Inflammatory macrophage (primary cell): Measurements from ENCODE around the gene CABLES2.

Experiments
- DNase-seq, 2 donors: peaks; one replicate each; pipeline ENCODE4 v3.0.0-alpha.2; 2020 to 2022
- total RNA-seq, 18 experiments: gene quantifications; one replicate each; lab custom pipeline; 2026; ENCODE audit warnings: mixed read lengths in 6 of 18, inconsistent platforms in 2 of 18; lab: John Stamatoyannopoulos, UW

Gene CABLES2, protein sequence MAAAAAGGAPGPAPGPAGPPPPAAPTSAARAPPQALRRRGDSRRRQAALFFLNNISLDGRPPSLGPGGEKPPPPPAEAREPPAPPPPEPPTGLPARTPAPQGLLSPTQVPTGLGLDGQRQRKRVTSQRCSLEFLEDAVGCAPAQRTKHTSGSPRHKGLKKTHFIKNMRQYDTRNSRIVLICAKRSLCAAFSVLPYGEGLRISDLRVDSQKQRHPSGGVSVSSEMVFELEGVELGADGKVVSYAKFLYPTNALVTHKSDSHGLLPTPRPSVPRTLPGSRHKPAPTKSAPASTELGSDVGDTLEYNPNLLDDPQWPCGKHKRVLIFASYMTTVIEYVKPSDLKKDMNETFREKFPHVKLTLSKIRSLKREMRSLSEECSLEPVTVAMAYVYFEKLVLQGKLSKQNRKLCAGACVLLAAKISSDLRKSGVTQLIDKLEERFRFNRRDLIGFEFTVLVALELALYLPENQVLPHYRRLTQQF
- 4.5 to 12.5 (median 6.7) reads per million in 18 experiments for total RNA-seq

DNA sequence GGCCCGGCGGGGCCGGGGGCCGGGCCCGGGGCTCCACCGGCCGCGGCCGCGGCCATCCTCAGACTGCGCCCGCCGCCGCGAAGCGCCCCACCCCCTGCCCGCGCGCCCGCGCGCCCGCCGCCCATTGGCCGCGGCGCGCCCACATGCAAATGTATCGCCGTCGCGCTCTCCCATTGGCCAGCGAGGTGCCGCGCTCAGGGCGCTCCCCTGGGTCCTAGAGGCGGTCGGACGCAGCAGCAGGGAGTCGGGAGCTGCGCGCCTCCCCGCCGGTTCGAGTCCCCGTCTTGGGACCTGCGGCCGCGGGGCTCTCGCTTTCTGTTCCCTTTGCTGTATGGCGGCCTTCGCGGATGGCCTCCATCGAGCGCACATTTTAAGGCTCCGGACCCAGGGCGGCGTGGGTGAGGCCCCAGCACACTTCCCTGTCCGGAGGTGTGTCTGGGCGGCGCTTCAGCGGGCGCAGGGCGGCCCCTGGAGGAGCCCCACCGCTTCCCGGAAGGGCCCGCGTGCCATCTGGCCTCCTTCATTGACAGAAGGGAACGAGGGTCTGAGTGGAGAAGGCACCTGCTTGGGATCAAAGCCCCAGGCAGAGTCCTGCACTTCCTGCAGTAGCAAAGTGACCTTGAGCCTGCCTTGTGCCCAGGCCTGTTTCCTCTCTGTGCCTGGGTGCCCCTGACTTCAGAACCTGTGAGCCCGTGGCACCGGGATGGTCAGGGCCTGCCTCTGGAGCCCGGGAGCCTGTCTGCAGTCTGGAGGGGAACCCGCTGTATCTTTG is at the start of gene CABLES2:
Gene CABLES2 (minus strand): TSS at position 65 of the 772 bp plus-strand sequence. CDS start 9 bp downstream, at position 56.
- DNase-seq, result peak; percentile 91 to 95

DNA sequence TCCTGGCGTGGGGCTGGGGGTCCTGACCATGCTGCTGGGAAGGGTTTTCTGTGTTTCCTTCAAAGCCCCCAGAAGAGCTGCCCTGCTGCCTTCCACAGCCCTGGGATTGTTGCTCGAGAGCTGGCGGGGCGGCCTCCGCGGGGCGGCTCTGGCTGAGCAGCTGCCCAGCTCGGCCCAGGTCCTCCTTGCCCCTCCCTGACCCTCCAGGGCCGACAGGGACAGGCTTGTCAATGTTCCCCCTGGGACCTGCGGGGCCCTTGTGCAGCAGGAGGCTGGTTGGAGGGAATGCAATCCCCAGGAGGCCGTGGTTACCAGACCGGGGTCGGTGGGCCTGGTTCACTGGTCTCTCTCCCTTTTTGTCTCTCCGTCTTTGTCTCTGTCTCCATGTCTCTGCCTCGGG is 48.8 kb upstream of the CABLES2 start:
- no peak for DNase-seq

DNA sequence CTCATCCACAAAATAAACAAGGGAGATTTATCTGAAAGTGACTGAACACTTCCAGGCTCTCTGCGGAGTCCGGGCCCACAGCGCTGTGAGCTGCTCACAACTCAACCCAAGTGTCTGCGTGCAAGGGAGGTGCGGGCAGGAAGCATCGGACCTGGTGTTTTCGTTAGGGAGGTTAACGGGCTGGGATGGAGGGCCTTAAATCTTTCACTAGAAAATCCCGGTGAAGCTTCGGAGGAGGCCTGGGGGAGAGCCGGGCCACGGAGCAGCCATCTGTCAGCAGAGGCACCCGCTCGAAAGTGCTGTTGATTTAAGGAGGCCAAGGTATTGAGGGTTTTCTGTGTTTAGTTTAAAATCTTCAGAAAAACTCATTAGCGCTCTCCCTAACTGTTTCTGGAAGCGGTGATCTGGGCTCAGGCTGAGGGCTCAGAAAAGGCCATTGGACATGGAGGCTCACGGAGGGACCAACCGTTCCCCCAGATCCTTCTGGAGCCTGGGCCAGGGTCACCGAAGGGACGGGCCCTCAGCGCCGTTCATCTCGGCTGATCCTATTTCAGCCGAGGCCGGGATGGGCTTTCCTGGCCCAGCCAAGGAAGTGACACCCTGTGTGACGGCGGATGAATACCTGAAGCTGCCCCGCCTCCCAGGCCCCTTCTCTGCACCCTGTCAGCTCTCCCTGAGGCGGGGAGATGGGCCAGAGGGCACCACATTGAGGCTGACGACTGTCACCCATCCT is 48.0 kb upstream of the CABLES2 start:
- DNase-seq, result no peak

DNA sequence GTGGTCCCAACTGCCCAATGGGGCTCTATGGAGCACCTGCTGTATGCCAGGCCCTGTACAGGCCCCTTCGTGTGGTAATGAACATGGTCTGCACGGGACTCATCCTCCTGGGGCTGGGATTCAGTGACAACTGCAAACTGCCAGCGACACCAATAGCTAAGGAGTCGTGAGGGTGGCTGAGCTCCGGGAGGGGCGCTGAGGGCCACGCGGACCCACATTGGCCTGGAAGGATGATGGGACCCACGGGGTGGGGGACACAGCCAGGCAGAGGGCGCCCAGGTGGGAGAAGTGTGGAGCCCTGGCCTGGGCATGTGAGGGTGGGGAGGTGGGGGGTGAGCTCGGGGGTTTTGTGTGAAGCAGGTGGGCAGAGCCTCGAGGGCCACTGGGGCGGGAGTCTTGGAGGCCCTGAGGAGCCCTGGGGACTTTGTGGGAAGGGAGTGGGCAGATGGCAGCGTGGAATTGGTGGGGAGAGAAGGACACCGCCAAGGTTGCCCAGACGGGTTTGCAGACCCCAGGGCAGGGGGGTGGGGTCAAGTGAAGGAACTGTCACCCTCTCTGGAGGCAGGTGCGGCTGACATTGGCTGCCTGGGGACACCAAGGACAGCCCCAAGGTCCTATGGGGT is 46.2 kb upstream of the CABLES2 start:
- no peak for DNase-seq

DNA sequence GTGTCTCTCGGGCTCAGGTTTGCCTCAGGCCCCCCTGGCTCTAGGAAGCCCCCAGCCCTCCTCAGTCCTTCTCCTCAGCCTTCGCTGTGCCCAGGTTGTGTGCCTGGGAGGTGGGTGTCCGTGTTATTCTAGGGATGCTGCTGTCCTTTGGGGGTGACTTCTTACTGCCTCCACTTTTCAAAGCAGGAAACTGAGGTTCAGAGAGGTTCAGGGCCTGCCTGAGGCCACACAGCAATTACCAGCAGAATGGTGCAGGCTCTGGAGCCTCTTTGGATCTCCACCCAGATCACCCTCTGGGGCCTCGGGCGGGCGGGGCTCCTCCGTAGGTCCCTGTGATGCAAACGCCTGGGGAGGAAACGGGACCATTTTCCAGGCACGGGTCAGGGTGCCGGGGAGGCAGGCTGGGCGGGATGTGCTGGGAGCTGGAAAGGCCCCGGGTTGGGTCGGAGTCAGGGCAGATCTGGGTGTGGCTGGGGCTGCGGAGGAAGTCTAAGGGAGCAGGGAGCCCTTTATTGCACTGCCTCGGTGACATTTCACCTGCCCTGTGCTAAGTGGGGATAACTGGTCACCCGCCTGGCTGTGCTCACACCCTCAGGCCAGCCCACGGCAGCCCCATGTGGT is 45.5 kb upstream of the CABLES2 start:
- DNase-seq, result no peak

DNA sequence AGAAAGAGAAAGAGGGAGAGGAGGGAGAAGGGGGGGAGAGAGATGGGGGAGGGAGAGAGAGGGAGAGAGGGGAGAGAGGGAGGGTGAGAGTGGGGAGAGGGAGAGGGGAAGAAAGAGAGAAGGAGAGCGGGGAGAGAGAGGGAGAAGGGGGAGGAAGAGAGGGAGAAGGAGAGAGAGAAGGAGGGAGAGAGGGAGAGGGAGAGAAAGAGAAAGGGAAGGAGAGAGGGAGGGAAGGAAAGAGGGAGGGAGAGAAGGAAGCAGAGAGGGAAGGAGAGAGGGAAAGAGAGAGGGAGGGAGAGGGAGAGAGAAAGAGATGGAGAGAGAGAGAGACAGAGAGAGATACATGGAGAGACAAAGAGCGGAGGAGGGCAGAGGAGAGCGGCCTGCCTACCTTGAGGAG is 44.9 kb upstream of the CABLES2 start:
- no peak for DNase-seq

DNA sequence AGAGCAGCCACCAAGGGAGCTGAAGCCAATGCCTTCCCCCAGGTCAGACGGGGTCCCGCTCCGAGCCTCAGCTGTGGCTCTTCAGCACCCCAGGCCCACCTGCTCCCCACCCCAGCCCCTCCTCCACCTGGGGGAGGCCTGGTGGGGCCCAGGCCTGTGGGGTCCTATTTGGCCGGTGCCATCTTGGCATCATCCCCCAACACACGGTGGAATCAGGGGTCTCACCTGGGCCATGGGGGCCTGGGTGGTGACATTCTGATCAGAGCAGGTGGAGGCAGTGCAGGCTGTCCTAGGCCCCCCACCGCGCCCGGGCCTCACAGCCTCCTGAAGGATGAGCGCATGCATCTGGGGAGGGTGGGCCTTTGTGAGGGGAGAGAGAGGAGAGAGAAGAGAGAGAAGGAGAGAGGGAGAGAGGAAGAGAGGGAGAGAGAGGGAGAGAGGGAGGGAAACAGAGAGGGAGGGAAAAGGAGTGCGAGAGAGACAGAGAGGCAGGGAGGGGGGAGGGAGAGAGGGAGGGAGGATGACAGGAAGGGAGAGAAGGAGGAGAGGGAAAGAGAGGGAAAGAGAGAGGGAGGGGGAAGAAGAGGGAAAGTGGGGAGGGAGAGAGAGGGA is 44.2 kb upstream of the CABLES2 start:
- no peak for DNase-seq

DNA sequence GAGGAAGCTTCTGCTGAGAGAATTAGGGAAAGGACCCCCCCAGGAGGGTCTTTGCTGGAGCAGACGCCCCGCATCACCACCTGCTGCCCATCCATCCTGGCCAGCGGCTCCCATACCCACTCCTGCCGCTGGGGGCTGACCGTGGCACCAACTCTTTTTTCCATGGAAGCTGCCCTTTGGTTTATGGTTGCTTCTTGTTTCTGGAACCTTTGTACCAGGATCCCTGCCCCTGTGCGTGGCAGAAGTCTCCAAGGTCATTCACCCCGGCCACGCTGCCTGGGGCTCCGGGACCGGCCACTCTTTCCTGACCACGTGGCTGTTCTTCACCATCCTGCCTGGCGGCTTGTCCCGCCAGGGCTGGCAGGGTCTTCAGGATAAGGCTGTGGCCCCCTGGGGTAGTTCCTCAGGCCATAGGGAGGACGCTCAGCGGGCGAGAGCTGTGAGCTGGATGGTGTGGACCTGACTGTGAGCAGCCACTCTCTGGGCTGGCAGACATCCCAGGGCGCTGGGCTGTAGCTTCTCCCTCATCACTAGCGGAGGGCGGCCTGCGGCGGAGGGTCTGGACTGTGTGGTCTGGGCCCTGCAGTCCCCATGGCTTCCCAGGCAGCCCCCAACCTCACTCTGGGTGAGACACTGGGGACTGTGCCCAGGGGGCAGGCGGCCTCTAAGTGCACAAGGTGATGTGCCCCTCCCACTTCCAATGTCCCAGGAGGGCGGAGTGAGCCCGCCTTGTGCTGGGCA is 43.0 kb upstream of the CABLES2 start:
- no peak for DNase-seq

DNA sequence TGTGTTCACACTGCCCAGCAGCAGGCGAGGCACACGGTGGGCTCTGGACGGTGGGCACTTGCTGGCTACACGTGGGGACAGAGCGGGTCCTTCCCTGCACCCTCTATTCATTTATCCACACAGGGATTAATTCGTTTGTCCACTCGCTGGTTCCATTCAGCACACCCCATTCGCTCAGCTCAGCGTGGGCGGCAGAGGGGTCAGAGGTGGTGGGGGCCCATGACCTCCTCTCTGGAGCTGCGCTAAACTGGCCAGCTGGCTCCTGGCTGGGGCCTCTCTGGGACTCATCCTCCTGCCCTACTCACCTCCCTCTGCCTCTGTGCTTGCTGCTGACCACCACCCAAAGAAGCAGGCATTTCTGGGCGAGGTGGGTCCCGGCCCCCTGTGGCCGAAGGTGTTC is 41.7 kb upstream of the CABLES2 start:
- no peak for DNase-seq

DNA sequence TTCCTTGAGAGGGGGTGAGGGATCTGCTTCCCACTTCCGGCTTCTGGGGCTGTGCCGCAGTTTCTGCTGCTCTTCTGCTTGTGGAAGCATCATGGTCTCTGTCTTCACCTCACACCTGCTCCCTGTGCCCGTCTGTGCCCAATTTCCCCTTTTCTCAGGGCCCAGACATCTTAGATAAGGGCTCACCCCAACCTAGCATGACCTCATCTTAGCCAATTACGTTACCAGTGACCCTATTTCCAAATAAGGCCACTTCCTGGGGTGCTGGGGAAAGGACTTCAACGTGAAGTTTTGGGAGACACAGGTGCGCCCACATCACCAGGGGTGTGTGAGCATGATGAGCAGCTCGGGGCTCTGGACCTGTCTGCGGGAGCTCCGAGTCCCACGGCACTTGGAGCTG is 41.0 kb upstream of the CABLES2 start:
- DNase-seq, result no peak

DNA sequence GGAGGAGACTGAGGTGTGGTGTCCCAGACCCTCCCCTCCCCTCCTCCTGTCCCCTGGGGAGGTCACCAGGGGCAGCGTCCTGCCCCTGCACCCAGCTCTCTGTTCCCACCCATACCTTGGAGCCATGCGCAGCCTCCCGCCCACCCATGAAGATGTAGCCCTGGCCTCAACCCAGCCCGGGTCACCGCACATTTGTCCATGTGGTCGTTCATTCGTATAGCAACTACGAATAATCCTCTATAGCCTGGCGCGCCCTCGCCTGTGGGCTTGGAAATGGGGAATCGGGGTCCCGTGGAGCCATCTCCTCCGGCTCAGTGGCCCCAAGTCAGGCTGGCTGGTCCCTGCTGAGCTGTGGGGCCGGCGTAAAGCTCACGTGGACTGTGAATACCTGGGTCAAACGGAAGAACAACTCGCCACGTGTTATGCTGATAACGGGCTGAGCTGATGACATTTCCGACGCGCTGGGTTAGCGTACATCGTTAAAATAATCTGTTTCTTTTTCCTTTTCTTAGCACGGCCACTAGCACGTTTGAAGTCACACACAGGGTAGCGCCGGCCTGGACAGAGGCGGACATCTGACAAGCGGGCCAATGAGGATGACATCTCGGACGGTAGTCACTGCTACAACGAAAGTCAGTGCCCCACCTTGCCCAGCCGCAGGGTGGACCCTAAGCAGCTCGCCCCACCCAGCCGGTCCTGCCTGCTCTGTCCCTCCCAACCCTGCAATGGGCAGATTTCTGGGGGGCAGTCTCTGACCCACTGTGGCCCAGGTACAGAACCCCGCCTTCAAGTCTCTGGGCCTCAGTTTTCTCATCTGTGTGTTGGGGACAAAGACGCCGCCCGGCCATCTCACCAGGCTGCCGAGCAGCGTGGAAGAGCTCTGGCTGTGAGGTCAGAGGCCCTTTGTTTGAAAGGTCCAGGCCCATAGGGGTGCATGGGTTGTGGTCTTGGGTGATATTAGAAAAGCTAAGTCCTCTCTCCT is 40.1 kb upstream of the CABLES2 start:
- no peak for DNase-seq

DNA sequence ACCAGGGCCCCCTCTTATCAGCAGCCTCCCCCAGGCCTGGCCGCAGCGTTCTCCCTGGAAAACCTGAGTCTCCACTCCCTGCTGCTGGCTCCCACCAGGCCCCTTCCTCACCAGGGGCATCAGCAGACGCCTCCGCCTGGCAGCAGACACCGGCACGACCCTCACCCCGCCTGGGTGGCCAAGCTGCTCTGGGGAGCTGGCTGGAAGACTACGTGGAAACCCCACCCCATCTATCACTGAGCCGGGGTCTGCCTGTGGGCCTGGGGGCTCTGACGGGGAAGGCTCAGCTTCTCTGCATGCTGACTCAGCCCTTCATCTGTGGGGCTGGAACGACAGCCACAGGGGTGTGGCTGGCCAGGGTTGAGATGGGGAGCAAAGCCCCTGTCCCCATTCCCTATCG is 39.4 kb upstream of the CABLES2 start:
- DNase-seq, result no peak

DNA sequence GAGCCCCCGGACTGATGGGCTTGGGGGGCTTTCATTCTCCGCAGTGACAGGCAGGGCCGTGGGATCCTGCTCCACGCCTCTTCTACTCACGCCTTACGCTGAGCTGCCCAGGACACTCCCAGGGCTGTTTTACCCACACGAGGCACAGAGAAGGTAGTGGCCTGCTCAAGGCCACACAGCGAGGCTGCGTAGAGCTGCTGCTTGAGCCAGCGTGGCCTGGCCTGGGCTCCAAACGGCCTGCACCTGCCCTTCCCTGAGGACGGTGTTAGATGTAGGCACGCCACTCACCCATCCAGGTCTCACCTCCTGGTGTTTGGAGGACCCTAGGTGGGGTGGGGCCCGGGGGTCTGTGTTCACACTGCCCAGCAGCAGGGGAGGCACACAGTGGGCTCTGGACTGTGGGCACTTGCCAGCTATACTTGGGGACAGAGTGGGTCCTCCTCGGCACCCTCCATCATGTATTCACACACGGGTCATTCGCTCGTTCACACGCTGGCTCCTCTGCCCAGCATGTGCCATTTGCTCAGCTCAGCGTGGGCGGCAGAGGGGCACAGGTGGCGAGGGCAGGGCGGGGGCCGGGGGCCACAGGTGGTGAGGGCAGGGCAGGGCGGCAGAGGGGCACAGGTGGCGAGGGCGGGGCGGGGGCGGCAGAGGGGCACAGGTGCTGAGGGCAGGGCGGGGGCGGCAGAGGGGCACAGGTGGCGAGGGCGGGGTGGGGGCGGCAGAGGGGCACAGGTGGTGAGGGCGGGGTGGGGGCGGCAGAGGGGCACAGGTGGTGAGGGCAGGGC is 38.7 kb upstream of the CABLES2 start:
- no peak for DNase-seq

DNA sequence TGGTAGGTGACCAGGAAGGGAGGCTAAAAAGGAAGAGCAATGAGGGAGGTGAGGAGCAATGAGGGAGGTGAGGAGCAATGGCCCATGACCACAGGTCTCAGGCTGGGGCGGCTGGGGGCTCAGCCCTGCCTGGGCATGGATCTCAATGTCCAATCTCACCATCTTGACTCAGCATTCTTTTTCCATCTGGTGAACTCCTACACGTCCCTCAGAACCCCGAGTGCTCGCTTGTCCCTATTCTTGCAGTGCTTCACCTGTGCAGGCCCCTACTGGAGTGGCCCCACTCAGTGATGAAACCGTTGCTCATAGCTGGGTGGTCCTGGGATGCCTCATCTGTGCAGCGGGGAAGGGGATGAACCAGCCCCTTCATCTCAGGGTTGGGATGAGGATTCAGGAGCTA is 37.2 kb upstream of the CABLES2 start:
- DNase-seq, result no peak

DNA sequence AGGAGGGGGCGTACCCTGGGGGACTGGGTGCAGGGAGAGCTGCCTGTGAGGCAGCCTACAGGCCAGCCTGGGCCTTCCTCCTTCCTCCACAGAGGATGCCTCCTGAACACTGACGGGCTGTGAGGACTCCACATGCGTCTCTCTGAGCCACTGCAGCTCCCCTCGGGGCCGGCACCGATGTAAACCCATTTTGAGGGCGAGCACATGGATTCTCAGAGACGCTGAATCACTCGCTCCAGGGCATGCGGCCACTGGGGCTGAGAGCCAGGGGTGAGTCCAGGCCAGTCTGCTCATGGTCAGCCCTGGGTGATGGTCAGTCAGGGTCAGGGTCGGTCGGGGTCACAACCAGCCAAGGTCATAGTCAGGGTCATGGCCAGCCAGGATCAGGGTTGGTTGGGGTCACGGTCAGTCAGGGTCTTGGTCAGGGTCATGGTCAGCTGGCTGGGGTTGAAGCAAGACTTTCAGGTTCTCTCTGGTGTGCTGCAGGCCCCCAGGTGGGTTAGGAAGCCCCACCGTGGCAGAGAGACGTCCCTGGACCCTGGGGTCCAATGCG is 35.0 kb upstream of the CABLES2 start:
- DNase-seq, result no peak

DNA sequence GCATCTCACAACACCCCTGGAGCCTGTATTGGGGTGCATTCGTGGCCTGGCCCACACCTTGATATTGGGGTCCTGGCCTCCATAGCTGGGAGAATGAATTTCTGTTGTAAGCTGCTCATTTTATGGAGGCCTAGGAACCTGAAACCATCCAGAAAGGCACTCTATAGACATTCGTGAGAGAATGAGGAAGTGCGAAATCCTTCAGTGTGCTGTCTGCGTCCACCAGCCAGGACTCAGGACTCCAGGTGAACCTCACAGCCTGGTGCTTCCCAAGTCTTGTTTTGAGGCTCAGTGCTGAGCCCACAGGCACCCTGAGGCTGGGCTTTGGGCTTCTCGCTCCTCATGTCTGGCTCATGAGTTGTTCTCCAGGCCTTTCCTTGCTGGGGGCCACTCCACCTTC is 32.1 kb upstream of the CABLES2 start:
- DNase-seq, result no peak

DNA sequence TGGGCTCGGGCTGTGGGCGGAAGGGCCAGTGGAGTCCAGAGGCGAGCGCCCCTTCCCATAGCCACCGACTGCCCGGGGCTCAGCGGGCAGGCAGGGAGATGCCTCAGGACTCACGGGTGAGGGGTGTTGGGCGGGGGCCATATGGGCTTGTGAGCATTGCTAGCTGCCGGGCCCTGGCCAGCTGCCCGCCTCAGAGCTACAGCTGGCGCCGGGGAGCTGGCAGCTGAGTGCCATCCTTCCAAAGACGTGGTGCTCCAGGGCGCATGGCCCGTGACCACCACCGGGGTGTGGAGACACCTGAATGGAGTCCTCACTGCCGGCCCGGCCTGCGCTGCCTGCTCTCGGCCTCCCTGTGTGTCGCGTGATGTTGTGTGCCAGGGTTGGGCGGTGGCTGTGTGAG is 30.8 kb upstream of the CABLES2 start:
- DNase-seq, result no peak

DNA sequence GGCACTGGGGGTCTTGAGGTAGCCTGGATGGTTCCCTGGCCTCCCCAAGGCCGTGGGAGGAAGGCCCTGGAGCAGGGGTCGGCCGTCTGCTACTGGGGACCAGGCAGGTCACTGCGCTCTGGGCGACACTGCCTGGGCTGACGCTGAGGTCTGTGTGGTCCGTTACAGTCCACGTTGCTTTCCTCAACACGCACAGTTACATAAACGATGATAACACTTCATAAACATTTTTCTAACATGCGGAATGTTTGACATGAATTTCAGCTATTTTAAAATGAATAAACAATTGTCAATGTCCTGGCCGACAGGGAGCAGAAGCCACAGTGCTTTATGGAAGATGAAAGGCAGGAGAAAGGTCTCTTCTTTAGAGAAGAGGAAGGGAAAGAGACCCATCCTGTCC is 30.4 kb upstream of the CABLES2 start:
- DNase-seq, result no peak

DNA sequence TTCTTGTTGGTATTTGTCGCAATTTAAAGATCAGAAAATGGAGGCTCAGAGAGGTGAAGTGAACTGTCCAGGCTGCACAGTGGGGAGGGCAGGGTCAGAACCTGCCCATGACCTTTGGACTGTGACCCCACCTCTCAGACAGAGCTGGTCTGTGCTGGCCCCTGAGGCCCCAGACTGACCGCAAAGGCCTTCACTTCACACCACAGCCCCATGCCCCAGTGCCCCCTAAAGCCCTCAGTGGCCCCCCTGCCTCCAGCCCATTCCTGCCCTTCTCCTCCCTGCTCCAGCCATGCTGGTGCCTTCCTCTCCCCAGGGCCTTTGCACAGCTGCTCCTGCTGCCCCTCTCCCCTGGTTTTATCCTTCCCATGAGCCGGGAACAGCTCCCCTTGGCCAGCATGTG is 29.6 kb upstream of the CABLES2 start:
- DNase-seq, result no peak
